GM18861 (cell line): ENCODE data around the gene PDS5B.
"Not testable (repeated sequence)": the region's sequence is repeated elsewhere in the genome, so short reads cannot be mapped to it uniquely, and the experiment has no call there.

ENCODE experiments used
- ATAC-seq: cut with Tn5 transposase; IDR thresholded peaks from one replicate; pipeline ENCODE4 v1.9.1; 2021; ENCODE audit not compliant: unreplicated experiment

PDS5B gene

GRCh38 chr13:32586080-32586900 lies at the start of gene PDS5B:
Gene PDS5B, plus strand, starts transcription at chr13:32586452. Its CDS starts 62,321 bp downstream, at chr13:32648773.
- ATAC-seq: peak; percentile 71

- no peak for ATAC-seq
Observed at GRCh38 chr13:32537580-32538142, 48.6 kb upstream of the PDS5B start.

GRCh38 chr13:32538143-32538620 lies 48.1 kb upstream of the PDS5B start:
- ATAC-seq: peak; percentile 53

- peak; percentile 97 for ATAC-seq
Observed at GRCh38 chr13:32538621-32539246, 47.5 kb upstream of the PDS5B start, which contains the start of gene N4BP2L2. Gene N4BP2L2, minus strand, starts transcription at chr13:32538795. Its CDS starts 1,768 bp downstream, at chr13:32537027.

- ATAC-seq: no peak
Observed at GRCh38 chr13:32542221-32542620, 44.0 kb upstream of the PDS5B start.

- ATAC-seq: peak; percentile 45
Observed at GRCh38 chr13:32545083-32545482, 41.2 kb upstream of the PDS5B start.

GRCh38 chr13:32548837-32549236 lies 37.4 kb upstream of the PDS5B start:
- no peak for ATAC-seq

- ATAC-seq: no peak
Observed at GRCh38 chr13:32549788-32550187, 36.5 kb upstream of the PDS5B start.

- ATAC-seq: no peak
Observed at GRCh38 chr13:32553720-32554119, 32.5 kb upstream of the PDS5B start.

- no peak for ATAC-seq
Observed at GRCh38 chr13:32555613-32556012, 30.6 kb upstream of the PDS5B start.

GRCh38 chr13:32560842-32561241 lies 25.4 kb upstream of the PDS5B start:
- ATAC-seq: not testable (repeated sequence)

GRCh38 chr13:32575687-32576086 lies 10.6 kb upstream of the PDS5B start:
- not testable (repeated sequence) for ATAC-seq

GRCh38 chr13:32577032-32577431 lies 9.2 kb upstream of the PDS5B start:
- ATAC-seq: no peak

- ATAC-seq: no peak
Observed at GRCh38 chr13:32581177-32581786, 5.0 kb upstream of the PDS5B start.

- ATAC-seq: no peak
Observed at GRCh38 chr13:32582281-32582680, 4.0 kb upstream of the PDS5B start.

- ATAC-seq: no peak
Observed at GRCh38 chr13:32582991-32583390, 3.3 kb upstream of the PDS5B start.

- no peak for ATAC-seq
Observed at GRCh38 chr13:32585550-32586079, 637 bp upstream of the PDS5B start.

- ATAC-seq: peak; percentile 29
Observed at GRCh38 chr13:32587011-32587810, 959 bp downstream of the PDS5B start.

- ATAC-seq: no peak
Observed at GRCh38 chr13:32587811-32588170, 1.5 kb downstream of the PDS5B start.

GRCh38 chr13:32588736-32589135 lies 2.5 kb downstream of the PDS5B start:
- no peak for ATAC-seq
